Activated naive CD8-positive, alpha-beta T cell treated with anti-CD3 and anti-CD28 coated beads, Interleukin-2, amount 10 ng/mL, durations not matched to agents 7 days and 5 days (primary cell): ENCODE data around the gene ETV6. TPM values are rescaled to one million over a fixed set of nuclear protein-coding genes. Genes with fewer than 3 reads are reported as not detected.

Experiments used
- ATAC-seq: fragments of 150-1000 bp; cut with Tn5 transposase; one replicate; pipeline ENCODE4 v1.10.0; 2021; ENCODE audit warnings: low read depth, moderate library complexity
- POLR2A ChIA-PET: fragments of 350-600 bp; sonication (Branson Sonifier 250); formaldehyde crosslinking; loops from one replicate; lab custom pipeline; 2021; ENCODE audit warnings: antibody characterized with exemption; lab: Charles Lee
- DNase-seq: peaks from one replicate; pipeline ENCODE4 v3.0.0; 2021
- H3K27ac Mint-ChIP-seq: one replicate; pipeline ENCODE4 v1.8.0; 2022; ENCODE audit warnings: mild to moderate bottlenecking, mixed read lengths
- H3K27me3 Mint-ChIP-seq: one replicate; pipeline ENCODE4 v1.8.0; 2022; ENCODE audit warnings: mild to moderate bottlenecking, moderate library complexity, mixed read lengths
- H3K36me3 Mint-ChIP-seq: one replicate; pipeline ENCODE4 v1.8.0; 2021; ENCODE audit warnings: mild to moderate bottlenecking, mixed read lengths
- H3K4me1 Mint-ChIP-seq: one replicate; pipeline ENCODE4 v1.8.0; 2021; ENCODE audit warnings: mixed read lengths
- H3K4me3 Mint-ChIP-seq: one replicate; pipeline ENCODE4 v1.8.0; 2022; ENCODE audit warnings: mild to moderate bottlenecking, moderate library complexity, mixed read lengths
- H3K9me3 Mint-ChIP-seq: one replicate; pipeline ENCODE4 v1.8.0; 2021; ENCODE audit warnings: mixed read lengths
- total RNA-seq, 2 experiments: library from RNA; stranded (reverse); gene quantifications; one replicate each; pipeline ENCODE4 v1.2.3, GENCODE V29; 2021

Gene ETV6
- total RNA-seq, 2 experiments from 2014 or later: 22.5 to 26.0 TPM

- no peak for ATAC-seq
- Mint-ChIP-seq H3K36me3 (peaks cover 31% of the 10 kb centered on the region), H3K27me3 (no peaks in the 10 kb centered on the region), H3K4me1 (peaks cover 7% of the 10 kb centered on the region), H3K27ac (no peak overlapping the region), H3K4me3 (no peak overlapping the region), H3K9me3 (peaks cover 3% of the 10 kb centered on the region)
- no peak for DNase-seq
- POLR2A ChIA-PET: no interaction called here
Observed at GRCh38 chr12:11805680-11806079, 156.2 kb downstream of the ETV6 start.

DNA sequence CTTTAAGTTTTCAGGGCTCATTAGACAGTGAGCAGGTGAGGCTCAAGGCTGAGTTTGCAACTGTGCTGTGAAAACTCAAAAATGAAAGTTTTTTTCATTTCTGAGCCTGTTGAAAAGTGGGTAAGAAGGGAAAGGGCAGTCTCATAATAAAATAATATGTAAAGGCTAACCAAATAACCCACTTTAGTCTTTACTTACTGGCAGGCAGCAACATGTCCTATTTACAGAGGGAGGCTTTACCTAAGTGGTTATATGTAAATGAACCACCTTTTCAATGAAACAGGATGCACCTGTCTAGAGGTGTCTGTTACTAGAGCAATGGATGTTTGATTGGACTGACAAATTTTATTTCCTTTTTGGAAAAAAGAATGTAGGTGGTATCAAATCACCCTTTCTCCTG lies 158.0 kb downstream of the ETV6 start:
- POLR2A ChIA-PET: no interaction called here
- ATAC-seq: no peak
- H3K4me3 Mint-ChIP-seq: no peak overlapping the region

DNA sequence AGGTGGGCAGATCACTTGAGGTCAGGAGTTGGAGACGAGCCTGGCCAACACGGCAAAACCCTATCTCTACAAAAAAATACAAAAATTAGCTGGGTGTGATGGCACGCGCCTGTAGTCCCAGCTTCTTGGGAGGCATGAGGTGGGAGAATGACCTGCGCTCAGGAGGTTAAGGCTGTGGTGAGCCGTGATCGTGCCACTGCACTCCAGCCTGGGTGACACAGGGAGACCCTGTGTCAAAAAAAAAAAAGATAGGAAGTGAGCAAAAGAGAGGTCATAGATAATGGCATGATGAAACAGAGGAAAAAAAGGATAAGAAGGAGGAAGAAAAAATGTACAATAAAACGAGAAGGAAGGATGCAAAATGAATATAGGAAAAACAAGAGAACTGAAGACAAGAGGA lies 159.5 kb downstream of the ETV6 start:
- DNase-seq (no peak), ATAC-seq (no peak)
- Mint-ChIP-seq H3K4me3 (no peak overlapping the region), H3K27ac (no peak overlapping the region), H3K9me3 (peaks cover 3% of the 10 kb centered on the region), H3K27me3 (no peaks in the 10 kb centered on the region), H3K36me3 (peaks cover 31% of the 10 kb centered on the region), H3K4me1 (peaks cover 8% of the 10 kb centered on the region)
- POLR2A ChIA-PET: no interaction called here

More for the DNA sequence above, 158.0 kb downstream of the ETV6 start:
- DNase-seq: no peak
- Mint-ChIP-seq H3K4me1 (peaks cover 2% of the 10 kb centered on the region), H3K27ac (no peak overlapping the region), H3K36me3 (peaks cover 32% of the 10 kb centered on the region), H3K27me3 (no peaks in the 10 kb centered on the region), H3K9me3 (peaks cover 3% of the 10 kb centered on the region)

DNA sequence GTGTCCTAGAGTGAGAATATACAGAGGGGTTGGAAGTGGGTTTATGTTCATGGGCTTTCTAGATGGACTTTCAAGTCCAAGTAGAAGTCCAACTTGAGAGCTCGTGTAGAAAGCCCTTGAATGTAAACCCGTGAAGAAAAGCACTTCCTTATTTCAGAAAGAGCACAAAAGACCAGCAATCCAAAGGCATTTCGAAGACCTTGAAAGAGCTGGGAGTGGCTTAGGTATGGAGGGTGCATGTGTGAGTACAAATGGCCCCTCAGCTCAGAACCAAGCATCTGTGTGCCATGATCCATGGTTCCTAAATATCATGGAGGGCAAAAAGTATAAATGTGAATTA lies 160.7 kb downstream of the ETV6 start:
- no peak overlapping the region for H3K4me3 Mint-ChIP-seq
- POLR2A ChIA-PET: no interaction called here
- H3K27me3 Mint-ChIP-seq: no peaks in the 10 kb centered on the region
- ATAC-seq (no peak), DNase-seq (no peak)
- no peaks in the 10 kb centered on the region for H3K9me3 Mint-ChIP-seq
- peaks cover 24% of the 10 kb centered on the region for H3K36me3 Mint-ChIP-seq
- H3K4me1 Mint-ChIP-seq: peaks cover 11% of the 10 kb centered on the region
- H3K27ac Mint-ChIP-seq: no peak overlapping the region

DNA sequence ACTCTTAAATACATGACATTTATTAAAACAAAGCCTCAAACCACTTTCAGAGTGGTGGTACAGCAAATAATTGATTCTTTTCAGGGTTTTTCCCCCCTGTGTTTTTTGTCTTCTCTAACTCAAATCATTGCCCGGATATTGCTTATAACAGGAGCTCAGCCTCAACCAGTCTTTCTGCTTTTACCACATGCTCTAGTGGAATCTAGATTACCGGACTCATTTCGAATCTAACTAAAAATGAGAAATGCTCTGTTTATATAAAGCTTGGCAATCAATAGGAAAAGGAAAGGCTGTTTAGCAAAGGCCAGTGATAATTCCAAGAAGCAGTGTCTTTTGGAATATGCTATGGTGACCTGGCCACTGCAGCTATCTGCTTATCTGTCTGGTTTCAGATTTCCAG lies 161.5 kb downstream of the ETV6 start:
- no peak overlapping the region for H3K4me3 Mint-ChIP-seq
- peaks cover 21% of the 10 kb centered on the region for H3K36me3 Mint-ChIP-seq
- POLR2A ChIA-PET: interaction anchor here (0.6 kb wide), 1 partner anchor 60 kb away, joined by 7 read pairs; no protein-coding TSS in a partner anchor
- no peak for ATAC-seq
- no peak overlapping the region for H3K27ac Mint-ChIP-seq
- H3K4me1 Mint-ChIP-seq: peaks cover 11% of the 10 kb centered on the region
- no peaks in the 10 kb centered on the region for H3K27me3 Mint-ChIP-seq
- no peak for DNase-seq
- no peaks in the 10 kb centered on the region for H3K9me3 Mint-ChIP-seq

DNA sequence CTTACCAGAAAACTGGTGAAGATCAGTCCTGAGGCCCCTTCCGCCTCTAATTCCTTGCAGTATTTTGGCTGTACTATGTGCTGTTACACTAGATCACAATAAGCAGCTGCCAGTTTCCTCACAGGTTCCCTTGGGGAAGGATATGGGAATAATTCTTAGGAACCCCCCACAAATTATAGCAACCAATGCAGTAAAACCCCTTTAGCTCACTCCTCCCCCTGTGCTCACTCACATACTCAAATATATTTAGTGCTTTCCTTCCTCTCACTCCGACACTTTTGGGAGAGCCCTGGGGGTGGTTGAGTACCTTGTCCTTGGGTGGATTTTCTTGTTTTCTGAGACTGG lies 162.7 kb downstream of the ETV6 start:
- POLR2A ChIA-PET: no interaction called here
- H3K27ac Mint-ChIP-seq: peak overlapping the region; percentile 44

GRCh38 chr12:11812586-11813437 lies 163.3 kb downstream of the ETV6 start:
- ATAC-seq (peak; percentile 65), DNase-seq (no peak)
- H3K27ac Mint-ChIP-seq: peak overlapping the region; percentile 44
- H3K4me3 Mint-ChIP-seq: peak overlapping the region; percentile 35
- no peaks in the 10 kb centered on the region for H3K27me3 Mint-ChIP-seq
- H3K36me3 Mint-ChIP-seq: peaks cover 13% of the 10 kb centered on the region
- H3K4me1 Mint-ChIP-seq: peaks cover 11% of the 10 kb centered on the region
- POLR2A ChIA-PET: interaction anchor here (1.0 kb wide), 1 partner anchor 13 kb away, joined by 3 read pairs; no protein-coding TSS in a partner anchor
- H3K9me3 Mint-ChIP-seq: no peaks in the 10 kb centered on the region

More for the DNA sequence above, 162.7 kb downstream of the ETV6 start:
- H3K4me1 Mint-ChIP-seq: peaks cover 11% of the 10 kb centered on the region
- peaks cover 15% of the 10 kb centered on the region for H3K36me3 Mint-ChIP-seq
- no peaks in the 10 kb centered on the region for H3K9me3 Mint-ChIP-seq
- H3K27me3 Mint-ChIP-seq: no peaks in the 10 kb centered on the region
- DNase-seq (no peak), ATAC-seq (no peak)
- H3K4me3 Mint-ChIP-seq: peak overlapping the region; percentile 35

DNA sequence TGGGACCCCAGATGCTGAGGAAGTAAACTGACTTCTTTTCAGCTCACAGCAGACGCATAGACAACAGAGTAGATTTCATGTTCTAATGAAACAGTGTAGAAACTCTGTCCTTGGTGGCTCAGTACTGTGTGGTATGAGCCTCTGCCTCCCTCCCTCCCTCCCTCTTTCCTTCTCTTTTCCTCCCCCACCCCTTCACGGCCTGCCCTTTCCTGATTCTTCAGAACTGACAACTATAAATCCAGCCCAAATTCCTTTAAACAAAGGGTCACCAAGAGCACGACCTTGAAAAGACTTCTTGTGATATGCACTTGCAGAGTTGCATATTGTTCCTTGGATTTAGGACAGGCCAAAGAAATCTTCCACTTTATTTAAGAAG lies 164.0 kb downstream of the ETV6 start:
- Mint-ChIP-seq H3K27me3 (no peaks in the 10 kb centered on the region), H3K36me3 (peaks cover 9% of the 10 kb centered on the region), H3K4me1 (peaks cover 11% of the 10 kb centered on the region), H3K4me3 (peak overlapping the region; percentile 35), H3K27ac (no peak overlapping the region), H3K9me3 (no peaks in the 10 kb centered on the region)
- DNase-seq (no peak), ATAC-seq (no peak)
- POLR2A ChIA-PET: interaction anchor here (1.0 kb wide), 1 partner anchor 13 kb away, joined by 3 read pairs; no protein-coding TSS in a partner anchor

DNA sequence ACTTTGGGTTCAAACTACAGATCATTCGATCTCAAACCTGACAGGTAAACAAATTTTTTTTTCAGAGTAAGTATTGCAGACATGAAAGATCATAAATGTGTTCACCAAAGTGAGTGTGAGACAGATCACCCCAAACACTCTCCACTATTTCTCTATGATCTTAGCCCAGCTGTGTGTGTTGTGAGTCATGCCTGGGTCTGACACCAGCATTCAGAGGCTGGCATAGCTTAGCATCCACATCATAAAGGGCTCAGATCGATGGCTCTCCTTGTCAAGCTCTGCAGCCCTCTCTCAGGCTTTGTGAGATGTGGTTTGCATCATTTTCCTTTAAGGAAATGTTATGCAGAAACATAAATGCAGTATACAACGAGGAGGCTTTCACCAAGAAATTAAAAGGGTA lies 164.9 kb downstream of the ETV6 start:
- Mint-ChIP-seq H3K4me3 (no peak overlapping the region), H3K27ac (no peak overlapping the region), H3K4me1 (peaks cover 11% of the 10 kb centered on the region), H3K36me3 (peaks cover 4% of the 10 kb centered on the region), H3K27me3 (no peaks in the 10 kb centered on the region), H3K9me3 (no peaks in the 10 kb centered on the region)
- DNase-seq (no peak), ATAC-seq (no peak)
- POLR2A ChIA-PET: no interaction called here

DNA sequence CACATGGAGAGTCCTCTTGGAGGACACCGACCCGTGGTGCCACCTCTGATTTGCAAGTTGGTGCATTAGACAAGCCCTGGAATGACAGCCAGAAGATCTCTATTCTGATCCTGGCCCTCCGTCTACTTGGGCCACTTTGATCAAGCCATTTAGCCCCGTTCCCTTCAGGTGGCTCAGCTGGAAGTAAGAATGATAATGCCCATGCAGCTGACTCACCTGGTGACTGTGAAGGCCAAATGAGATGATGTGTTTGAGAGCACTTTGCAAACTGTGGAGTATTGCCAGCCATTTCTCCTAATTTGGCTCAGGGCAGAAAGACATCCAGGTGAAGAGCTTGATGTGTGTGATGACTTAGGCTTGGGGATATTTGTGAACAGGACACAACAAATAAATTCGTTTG lies 165.9 kb downstream of the ETV6 start:
- Mint-ChIP-seq H3K36me3 (peaks cover 4% of the 10 kb centered on the region), H3K27me3 (no peaks in the 10 kb centered on the region), H3K9me3 (no peaks in the 10 kb centered on the region), H3K4me1 (peaks cover 11% of the 10 kb centered on the region), H3K4me3 (no peak overlapping the region), H3K27ac (no peak overlapping the region)
- DNase-seq: no peak
- ATAC-seq: no peak
- POLR2A ChIA-PET: no interaction called here

GRCh38 chr12:11819643-11820042 lies 170.2 kb downstream of the ETV6 start:
- no peak overlapping the region for H3K27ac Mint-ChIP-seq
- POLR2A ChIA-PET: no interaction called here
- H3K4me3 Mint-ChIP-seq: no peak overlapping the region
- peaks cover 6% of the 10 kb centered on the region for H3K36me3 Mint-ChIP-seq
- peaks cover 9% of the 10 kb centered on the region for H3K4me1 Mint-ChIP-seq
- no peaks in the 10 kb centered on the region for H3K27me3 Mint-ChIP-seq
- no peak for DNase-seq
- ATAC-seq: no peak
- no peaks in the 10 kb centered on the region for H3K9me3 Mint-ChIP-seq

DNA sequence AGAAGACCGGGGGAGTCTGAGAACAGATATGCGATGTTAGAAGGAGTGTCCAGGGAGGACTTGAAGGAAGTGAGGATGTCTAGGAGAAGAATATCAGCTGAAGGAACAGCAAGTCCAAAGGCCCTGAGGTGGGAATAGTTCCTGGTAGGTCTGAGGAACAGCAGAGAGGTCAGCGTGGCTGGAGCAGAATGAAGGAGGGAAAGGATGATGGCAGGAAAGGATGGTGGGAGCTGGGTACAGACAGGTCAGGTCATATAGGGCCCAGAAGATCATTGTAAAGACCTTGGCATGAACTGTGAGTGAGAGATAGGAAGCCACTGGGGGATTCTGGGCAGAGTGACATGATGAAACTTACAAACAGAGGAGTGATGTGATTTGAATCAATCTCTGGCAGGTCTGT lies 171.0 kb downstream of the ETV6 start:
- Mint-ChIP-seq H3K36me3 (peaks cover 6% of the 10 kb centered on the region), H3K27me3 (no peaks in the 10 kb centered on the region), H3K27ac (no peak overlapping the region), H3K9me3 (no peaks in the 10 kb centered on the region), H3K4me3 (no peak overlapping the region), H3K4me1 (peaks cover 11% of the 10 kb centered on the region)
- no peak for DNase-seq
- POLR2A ChIA-PET: no interaction called here
- no peak for ATAC-seq

DNA sequence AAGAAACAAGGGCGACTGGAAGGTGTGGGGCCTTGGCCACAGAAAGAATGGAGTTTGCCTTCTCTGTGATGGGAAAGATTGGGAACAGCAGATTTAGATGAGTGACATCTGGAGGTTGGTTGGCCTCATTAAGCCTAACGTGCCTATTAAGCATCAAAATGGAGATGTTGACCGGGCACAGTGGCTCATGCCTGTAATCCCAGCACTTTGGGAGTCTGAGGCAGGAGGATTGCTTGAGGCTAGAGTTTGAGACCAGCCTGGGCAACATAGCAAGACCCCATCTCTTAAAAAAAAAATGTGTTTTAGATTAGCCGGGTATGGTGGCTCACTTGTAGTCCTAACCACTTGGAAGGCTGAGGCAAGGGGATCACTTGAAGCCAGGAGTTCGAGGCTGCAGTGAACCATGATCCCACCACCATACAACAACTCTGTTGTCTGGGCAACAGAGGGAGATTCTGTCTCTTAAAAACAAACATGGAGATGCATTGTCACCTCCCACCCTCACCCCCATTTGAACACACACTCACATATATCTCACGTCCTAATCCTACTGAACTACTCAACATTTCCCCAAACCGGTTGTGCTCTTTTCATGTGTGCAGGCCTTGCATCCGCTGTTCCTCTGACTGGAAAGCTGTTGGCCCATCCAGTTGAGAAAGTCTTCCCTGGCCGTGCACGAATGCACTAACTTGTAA lies 172.1 kb downstream of the ETV6 start:
- peaks cover 11% of the 10 kb centered on the region for H3K4me1 Mint-ChIP-seq
- H3K27me3 Mint-ChIP-seq: no peaks in the 10 kb centered on the region
- no peak overlapping the region for H3K27ac Mint-ChIP-seq
- DNase-seq (no peak), ATAC-seq (no peak)
- no peaks in the 10 kb centered on the region for H3K9me3 Mint-ChIP-seq
- H3K4me3 Mint-ChIP-seq: no peak overlapping the region
- POLR2A ChIA-PET: no interaction called here
- peaks cover 9% of the 10 kb centered on the region for H3K36me3 Mint-ChIP-seq
